OCI-LY3 (cell line): ENCODE data around the gene MYH6.

Source experiments
- H2AFZ ChIP-seq: fragments of 200-600, 300-600 bp; shearing (Covaris generic); 2 replicates; pipeline ENCODE4 v1.6.0; 2014; ENCODE audit warnings: antibody characterized with exemption, low read depth, low read length
- H3K27ac ChIP-seq: fragments of 200-600, 300-600 bp; sonication (generic); 2 replicates; pipeline ENCODE4 v1.5.1; 2014; ENCODE audit warnings: mild to moderate bottlenecking, low read length, moderate library complexity, mixed read lengths
- H3K27me3 ChIP-seq: fragments of 200-600, 300-600 bp; sonication (generic); 2 replicates; pipeline ENCODE4 v1.6.1; 2014; ENCODE audit warnings: low read depth, low read length, mixed read lengths
- H3K36me3 ChIP-seq: fragments of 200-600, 300-600 bp; sonication (generic); replicated peaks from 2 replicates; pipeline ENCODE3; 2014; ENCODE audit warnings: low read depth, low read length, mixed read lengths
- H3K4me1 ChIP-seq: fragments of 300-600, 200-600 bp; sonication (generic); 2 replicates; pipeline ENCODE4 v1.6.1; 2014; ENCODE audit warnings: low read length, mixed read lengths
- H3K4me2 ChIP-seq: fragments of 200-600, 300-600 bp; sonication (generic); 2 replicates; pipeline ENCODE4 v1.6.1; 2014; ENCODE audit warnings: low read length, mixed read lengths
- H3K4me3 ChIP-seq: fragments of 300-600, 200-600 bp; sonication (generic); 2 replicates; pipeline ENCODE4 v1.5.1; 2014; ENCODE audit warnings: antibody characterized with exemption, mild to moderate bottlenecking, low read length, moderate library complexity
- H3K79me2 ChIP-seq: fragments of 300-600, 200-600 bp; shearing (Covaris generic); 2 replicates; pipeline ENCODE4 v1.6.1; 2014; ENCODE audit warnings: mild to moderate bottlenecking, low read length, mixed read lengths
- H3K9ac ChIP-seq: fragments of 300-600, 200-600 bp; shearing (Covaris generic); 2 replicates; pipeline ENCODE4 v1.6.0; 2014; ENCODE audit warnings: mild to moderate bottlenecking, low read length, moderate library complexity
- H3K9me3 ChIP-seq: fragments of 200-600, 300-600 bp; shearing (Covaris generic); 2 replicates; pipeline ENCODE4 v1.6.1; 2014; ENCODE audit warnings: low read length, mixed read lengths; ENCODE audit not compliant: insufficient read depth
- H4K20me1 ChIP-seq: fragments of 200-600, 300-600 bp; sonication (generic); 2 replicates; pipeline ENCODE4 v1.6.1; 2016; ENCODE audit warnings: low read length, mixed read lengths; ENCODE audit not compliant: insufficient read depth
- EZH2phosphoT487 ChIP-seq: fragments of 200-600 bp; shearing (Covaris generic); IDR thresholded peaks from 2 replicates; pipeline ENCODE4 v1.6.1; 2018; ENCODE audit warnings: antibody characterized with exemption, mixed run types, low read depth
- TF ChIP-seq, protein P1 (sequence below): fragments of 200-600, 300-600 bp; sonication (generic); IDR thresholded peaks from 2 replicates; pipeline ENCODE4 v1.5.1; 2014; ENCODE audit warnings: antibody characterized with exemption, low read length, low read depth

The MYH6 gene

DNA sequence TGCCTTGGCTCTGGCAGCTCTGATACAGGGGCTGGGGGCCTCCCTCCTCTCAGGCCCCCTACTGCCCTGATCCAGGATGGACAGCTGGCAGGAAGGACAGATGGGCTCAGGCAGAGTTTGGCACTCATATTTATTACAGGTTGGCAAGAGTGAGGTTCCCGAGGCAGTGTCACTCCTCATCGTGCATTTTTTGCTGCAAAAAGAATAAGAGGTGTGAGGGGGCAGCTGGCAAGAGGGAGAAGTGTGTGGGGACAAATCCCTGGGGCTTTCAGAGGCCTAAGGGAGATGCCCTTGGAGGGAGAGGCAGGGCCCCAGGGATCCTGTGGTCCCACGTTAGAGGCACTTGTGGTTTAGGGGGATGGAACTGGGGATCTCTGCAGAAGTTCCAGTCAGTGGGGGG is 26.2 kb downstream of the MYH6 start:
- H3K9me3 ChIP-seq = no peaks in the 10 kb centered on the region
- H3K4me2 ChIP-seq = no peak overlapping the region
- H3K4me1 ChIP-seq = no peaks in the 10 kb centered on the region
- H3K27me3 ChIP-seq = peaks cover 11% of the 10 kb centered on the region
- no peak overlapping the region for H3K9ac ChIP-seq
- TF ChIP-seq, protein P1, sequence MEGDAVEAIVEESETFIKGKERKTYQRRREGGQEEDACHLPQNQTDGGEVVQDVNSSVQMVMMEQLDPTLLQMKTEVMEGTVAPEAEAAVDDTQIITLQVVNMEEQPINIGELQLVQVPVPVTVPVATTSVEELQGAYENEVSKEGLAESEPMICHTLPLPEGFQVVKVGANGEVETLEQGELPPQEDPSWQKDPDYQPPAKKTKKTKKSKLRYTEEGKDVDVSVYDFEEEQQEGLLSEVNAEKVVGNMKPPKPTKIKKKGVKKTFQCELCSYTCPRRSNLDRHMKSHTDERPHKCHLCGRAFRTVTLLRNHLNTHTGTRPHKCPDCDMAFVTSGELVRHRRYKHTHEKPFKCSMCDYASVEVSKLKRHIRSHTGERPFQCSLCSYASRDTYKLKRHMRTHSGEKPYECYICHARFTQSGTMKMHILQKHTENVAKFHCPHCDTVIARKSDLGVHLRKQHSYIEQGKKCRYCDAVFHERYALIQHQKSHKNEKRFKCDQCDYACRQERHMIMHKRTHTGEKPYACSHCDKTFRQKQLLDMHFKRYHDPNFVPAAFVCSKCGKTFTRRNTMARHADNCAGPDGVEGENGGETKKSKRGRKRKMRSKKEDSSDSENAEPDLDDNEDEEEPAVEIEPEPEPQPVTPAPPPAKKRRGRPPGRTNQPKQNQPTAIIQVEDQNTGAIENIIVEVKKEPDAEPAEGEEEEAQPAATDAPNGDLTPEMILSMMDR = no peak
- TF ChIP-seq EZH2phosphoT487 = no peak
- H3K36me3 ChIP-seq = no peaks in the 10 kb centered on the region
- H2AFZ ChIP-seq = no peak overlapping the region
- H3K79me2 ChIP-seq = no peaks in the 10 kb centered on the region
- no peaks in the 10 kb centered on the region for H4K20me1 ChIP-seq
- H3K4me3 ChIP-seq = no peak overlapping the region
- H3K27ac ChIP-seq = no peak overlapping the region

DNA sequence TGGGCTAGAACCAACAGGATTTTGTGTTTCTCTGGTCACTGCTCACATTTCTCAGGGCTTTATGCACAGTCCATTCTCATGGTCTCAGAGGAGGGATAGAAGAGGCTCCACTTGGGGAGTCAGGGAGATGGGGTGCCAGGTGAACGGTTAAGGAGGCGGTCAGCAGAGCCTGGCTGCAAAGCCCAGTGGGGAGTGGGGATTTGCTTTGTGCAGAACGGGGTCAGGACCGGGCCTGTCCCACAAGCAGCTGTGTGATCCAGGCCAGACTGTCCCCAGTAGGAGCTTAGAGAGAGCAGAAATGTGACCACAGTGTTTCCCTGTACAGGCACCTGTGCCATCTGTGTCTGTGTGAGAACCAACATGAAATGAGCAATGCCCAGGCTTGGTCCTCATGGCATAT is 27.1 kb downstream of the MYH6 start:
- Histone ChIP-seq H3K27me3 (peaks cover 11% of the 10 kb centered on the region), H3K4me1 (no peaks in the 10 kb centered on the region), H4K20me1 (no peaks in the 10 kb centered on the region), H2AFZ (no peak overlapping the region), H3K9me3 (no peaks in the 10 kb centered on the region), H3K79me2 (no peaks in the 10 kb centered on the region), H3K27ac (no peak overlapping the region), H3K9ac (no peak overlapping the region), H3K4me2 (no peak overlapping the region), H3K36me3 (no peaks in the 10 kb centered on the region), H3K4me3 (no peak overlapping the region)
- TF ChIP-seq EZH2phosphoT487 = no peak
- TF ChIP-seq, protein P1 = no peak

GRCh38 chr14:23380197-23380914 is 27.7 kb downstream of the MYH6 start:
- Histone ChIP-seq H3K79me2 (no peaks in the 10 kb centered on the region), H3K4me2 (no peak overlapping the region), H3K27me3 (peaks cover 11% of the 10 kb centered on the region), H4K20me1 (no peaks in the 10 kb centered on the region), H3K4me1 (no peaks in the 10 kb centered on the region), H3K36me3 (no peaks in the 10 kb centered on the region), H3K9ac (no peak overlapping the region), H3K4me3 (no peak overlapping the region), H2AFZ (no peak overlapping the region), H3K9me3 (no peaks in the 10 kb centered on the region), H3K27ac (no peak overlapping the region)
- no peak for TF ChIP-seq EZH2phosphoT487
- TF ChIP-seq, protein P1 = 0 out of 2 replicates have a peak, but pooled peaks have one; percentile 0

DNA sequence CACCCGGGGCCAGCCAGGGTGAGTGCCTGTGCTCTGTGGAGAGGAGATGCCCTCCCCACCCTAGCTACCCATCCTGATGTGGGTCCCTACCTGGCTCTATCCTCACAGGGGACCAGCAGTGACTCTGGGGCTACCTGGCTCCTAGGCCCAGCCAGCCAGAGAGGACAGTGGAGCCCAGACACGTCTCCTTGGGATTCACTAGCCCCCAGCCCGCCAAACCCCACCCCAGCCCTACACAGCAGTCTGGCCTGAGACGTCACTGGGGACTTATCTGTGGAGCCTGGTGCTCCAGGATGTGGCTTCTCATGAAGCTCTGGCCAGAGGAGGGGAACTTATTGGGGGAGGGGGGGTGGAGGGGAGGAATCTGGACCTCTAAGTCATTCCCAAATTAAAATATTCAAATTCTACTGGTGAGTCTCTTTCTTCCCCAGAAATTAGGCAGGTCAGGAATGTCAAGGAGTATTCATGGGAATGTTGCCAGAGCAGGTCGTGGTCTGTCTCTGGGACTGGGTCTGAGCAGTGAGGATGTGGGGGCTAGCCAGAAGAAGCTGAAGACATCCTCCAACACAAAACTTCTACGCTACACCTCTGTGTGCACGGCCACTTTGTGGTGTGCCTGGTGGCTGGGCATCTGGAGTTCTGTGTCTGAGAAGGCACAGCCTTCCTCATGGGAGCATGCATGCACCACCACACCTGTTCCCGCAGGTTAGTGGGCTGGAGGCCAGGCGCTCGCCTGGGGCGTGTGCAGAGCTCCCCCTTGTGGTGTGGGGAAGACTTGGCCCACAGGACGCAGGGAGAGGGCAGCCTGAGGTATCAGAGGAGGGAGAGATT is 28.5 kb downstream of the MYH6 start:
- Histone ChIP-seq H3K9me3 (no peaks in the 10 kb centered on the region), H2AFZ (no peak overlapping the region), H3K36me3 (no peaks in the 10 kb centered on the region), H3K27me3 (peaks cover 11% of the 10 kb centered on the region), H3K27ac (no peak overlapping the region), H4K20me1 (no peaks in the 10 kb centered on the region), H3K4me1 (no peaks in the 10 kb centered on the region), H3K4me2 (no peak overlapping the region), H3K79me2 (no peaks in the 10 kb centered on the region), H3K9ac (no peak overlapping the region), H3K4me3 (no peak overlapping the region)
- TF ChIP-seq EZH2phosphoT487 = no peak
- TF ChIP-seq, protein P1 = peak; percentile 97
